GM21717 (cell line): Measurements from ENCODE around the gene PLAAT3.
"Not testable (repeated sequence)": the region's sequence is repeated elsewhere in the genome, so short reads cannot be mapped to it uniquely, and the experiment has no call there.

ENCODE experiments used
- ATAC-seq: cut with Tn5 transposase; IDR thresholded peaks from one replicate; pipeline ENCODE4 v1.9.1; 2021; ENCODE audit warnings: mild to moderate bottlenecking, moderate library complexity; ENCODE audit not compliant: unreplicated experiment

Gene PLAAT3

GRCh38 chr11:63614136-63614671 lies at the start of gene PLAAT3:
Gene PLAAT3 (minus strand): TSS chr11:63614433. CDS start chr11:63614014, 419 bp downstream.
- ATAC-seq, result no peak

DNA sequence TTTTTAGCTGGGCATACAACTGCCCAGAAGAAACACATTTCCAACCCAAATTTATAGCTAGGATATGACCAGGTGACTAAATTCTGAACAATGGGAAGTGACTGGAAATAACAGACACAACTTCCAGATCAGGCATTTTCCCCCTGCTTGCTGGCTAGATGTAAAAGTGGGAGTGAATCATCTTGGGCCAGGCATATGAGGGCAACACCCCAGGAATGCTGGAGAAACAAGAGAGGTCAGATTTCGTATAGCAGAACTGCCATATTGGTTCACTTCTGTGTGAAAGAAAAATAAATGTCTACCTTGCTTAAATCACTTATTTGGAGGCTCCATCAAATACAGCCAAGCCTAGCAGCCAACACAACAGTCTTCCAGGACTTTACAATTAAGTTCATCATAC lies 49.6 kb upstream of the PLAAT3 start:
- ATAC-seq, result no peak

- no peak for ATAC-seq
These were observed 46.7 kb upstream of the PLAAT3 start for GRCh38 chr11:63660972-63661371.

DNA sequence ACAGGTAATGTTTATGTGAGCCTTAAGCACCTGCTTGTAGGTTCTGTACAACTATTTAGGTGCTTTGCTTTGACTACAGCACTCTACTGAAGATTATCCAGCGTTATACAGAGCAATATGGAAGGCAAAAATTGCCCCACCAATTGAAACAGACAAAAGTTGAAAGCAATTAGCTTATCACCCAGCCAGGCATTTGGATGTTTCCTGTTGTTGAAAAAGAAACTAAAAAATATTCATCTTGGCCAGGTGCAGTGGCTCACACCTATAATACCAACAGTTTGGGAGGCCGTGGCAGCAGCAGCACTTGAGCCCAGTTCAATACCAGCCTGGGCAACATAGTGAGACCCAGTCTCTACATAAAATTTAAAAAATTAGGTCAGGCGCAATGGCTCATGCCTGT lies 38.4 kb upstream of the PLAAT3 start:
- no peak for ATAC-seq

DNA sequence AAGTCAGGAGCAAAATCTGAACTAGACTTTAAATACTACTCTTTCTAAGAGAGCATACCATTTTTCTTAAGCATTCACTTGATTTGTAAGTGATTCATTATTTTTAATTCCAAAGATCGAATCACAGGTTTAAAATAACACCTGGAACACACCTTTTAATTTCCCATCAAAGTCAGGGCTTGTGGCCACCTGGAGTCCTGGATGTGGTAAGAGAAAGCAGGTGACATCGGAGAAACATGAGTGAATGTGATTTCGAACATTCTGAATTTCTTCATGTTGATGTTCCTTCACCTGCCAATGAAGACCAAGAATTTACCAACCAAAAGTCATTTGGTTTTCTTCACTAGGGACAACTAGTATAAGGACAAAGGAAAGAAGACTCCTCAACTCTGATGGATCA lies 29.0 kb upstream of the PLAAT3 start:
- ATAC-seq, result no peak

DNA sequence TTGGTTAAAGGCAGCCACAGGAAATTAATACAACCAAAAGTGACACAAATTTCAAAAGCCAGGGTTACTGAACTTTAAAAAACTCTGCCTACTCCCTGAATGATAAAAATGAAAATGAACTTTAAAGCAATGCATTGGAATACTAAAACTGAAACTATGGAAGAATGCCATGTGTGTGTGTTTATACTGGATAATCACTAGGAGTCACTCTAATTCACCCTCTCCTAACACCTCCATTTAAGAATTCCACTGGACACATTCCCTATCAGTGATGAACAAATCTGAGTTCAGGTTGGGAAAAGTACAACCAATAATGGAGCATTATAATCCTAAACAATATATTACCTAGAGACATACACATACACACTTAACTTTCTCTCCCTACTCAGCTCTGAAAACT lies 27.5 kb upstream of the PLAAT3 start:
- ATAC-seq, result no peak

GRCh38 chr11:63639199-63639832 lies 25.1 kb upstream of the PLAAT3 start:
- ATAC-seq, result no peak

DNA sequence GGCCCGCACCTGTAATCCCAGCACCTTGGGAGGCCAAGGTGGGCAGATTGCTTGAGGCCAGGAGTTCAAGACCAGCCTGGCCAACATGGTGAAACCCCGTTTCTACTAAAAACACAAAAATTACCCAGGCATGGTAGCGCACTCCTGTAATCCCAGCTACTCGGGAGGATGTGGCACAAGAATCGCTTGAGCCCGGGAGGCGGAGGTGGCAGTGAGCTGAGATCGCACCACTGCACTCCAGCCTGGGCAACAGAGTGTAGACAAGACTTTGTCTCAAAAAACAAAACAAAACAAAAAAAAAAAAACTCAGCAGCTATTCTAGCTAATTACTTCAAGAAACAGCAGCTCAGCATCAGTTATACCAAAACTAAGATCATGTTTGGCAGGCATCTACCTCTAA lies 24.2 kb upstream of the PLAAT3 start:
- not testable (repeated sequence) for ATAC-seq

DNA sequence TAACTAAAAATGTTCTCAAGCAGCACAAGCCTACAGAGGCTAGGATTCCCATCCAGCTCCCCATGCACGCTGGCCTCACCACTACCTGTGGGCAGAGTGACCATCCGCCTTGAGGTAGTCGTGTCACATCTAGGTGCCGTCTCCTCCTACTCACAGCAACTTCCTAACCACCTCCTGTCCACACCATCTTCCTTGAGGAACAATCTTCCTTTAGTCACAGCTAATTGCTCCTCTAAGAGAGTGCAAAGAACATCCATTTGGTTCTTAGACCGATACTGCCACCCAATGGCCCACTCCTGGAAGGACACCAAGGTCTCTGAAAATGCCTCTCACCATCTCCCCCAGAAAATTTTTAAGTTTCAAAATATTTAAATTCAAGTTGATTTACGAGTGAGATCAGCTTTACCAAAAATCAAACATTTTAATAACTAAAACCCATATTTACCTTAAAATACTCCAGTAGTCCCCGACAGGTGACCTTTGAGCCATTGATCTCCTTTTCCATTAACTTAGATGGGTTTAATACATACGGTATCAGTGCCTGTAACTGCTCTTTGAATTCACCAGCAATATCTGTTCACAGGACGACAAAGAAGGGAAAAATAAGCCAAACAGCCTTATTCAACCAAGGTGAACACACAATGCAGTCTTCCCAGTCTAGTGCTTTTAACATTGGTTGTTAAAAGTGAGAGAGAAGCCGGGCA lies 21.7 kb upstream of the PLAAT3 start:
- no peak for ATAC-seq

DNA sequence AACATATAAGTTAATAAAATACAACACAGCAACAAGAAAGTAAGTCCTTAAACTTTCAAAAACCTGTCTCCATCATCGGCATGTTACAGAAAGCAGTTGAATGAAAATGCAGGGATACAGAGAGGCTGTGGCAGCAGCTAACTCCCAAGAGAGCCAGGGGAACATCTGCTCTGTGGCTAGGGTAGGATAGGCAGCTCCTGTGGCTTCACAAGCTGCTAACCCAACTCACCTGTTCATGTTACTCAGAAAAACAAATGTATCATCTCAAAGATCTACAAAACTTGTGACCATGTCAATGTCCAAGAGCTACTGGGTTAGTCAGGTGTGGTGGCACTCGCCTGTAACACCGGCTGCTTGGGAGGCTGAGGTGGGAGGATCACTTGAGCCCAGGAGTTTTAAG lies 15.2 kb upstream of the PLAAT3 start:
- no peak for ATAC-seq

- no peak for ATAC-seq
These were observed 9.4 kb upstream of the PLAAT3 start for GRCh38 chr11:63623513-63624140.

DNA sequence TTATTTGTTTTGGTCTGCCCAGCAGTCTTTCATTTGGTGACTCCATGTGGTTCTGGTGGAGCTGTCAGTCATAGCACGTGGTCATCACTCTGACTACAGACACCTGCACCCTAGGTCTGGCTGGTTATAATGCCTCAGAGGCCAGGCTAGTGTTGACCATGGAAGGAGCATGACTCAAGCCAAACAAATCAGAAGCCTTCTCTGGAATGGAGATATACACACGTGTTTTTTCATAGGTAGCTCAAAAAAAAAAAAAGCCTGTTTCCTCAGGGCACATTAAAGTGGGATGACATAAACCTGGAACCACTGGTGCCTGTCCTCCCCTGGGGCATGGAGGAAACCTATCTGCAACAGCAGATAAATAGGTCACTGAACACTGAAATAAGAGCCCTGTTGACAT lies 8.1 kb upstream of the PLAAT3 start:
- no peak for ATAC-seq

DNA sequence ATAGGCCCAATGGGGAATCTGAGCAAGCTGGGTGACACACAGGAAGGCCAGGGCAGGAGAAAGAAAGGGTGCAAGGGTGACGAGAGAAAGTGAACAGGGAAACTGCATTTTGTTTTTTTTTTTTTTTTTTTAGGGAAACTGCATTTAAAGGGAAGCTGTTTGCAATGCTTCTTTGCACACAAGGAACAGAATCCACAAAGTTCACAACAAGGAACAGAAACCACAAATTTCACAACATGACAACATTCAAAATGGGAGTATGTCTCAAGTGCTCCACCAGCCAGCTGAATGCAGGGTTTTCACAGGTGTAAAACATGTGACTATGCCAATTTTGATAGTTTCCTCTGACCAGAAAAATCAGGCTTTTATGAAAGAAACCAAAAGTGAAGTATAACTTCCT lies 6.8 kb upstream of the PLAAT3 start:
- no peak for ATAC-seq

- no peak for ATAC-seq
These were observed 5.7 kb upstream of the PLAAT3 start for GRCh38 chr11:63619967-63620366.

DNA sequence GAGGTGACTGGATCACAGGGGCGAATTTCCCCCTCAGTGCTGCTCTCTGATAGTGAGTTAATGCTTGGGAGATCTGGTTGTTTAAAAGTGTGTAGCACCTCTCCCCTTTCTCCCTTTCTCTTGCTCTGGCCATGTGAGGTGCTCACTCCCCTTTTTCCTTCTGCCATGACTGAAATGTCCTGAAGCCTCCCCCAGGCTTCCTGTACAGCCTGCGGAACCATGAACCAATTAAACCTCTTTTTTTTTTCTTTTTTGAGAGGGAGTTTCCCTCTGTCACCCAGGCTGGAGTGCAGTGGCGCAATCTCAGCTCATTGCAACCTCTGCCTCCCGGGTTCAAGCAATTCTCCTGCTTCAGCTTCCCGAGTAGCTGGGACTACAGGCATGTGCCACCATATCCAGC lies 3.5 kb upstream of the PLAAT3 start:
- ATAC-seq, result not testable (repeated sequence)

GRCh38 chr11:63616953-63617352 lies 2.7 kb upstream of the PLAAT3 start:
- ATAC-seq, result no peak

DNA sequence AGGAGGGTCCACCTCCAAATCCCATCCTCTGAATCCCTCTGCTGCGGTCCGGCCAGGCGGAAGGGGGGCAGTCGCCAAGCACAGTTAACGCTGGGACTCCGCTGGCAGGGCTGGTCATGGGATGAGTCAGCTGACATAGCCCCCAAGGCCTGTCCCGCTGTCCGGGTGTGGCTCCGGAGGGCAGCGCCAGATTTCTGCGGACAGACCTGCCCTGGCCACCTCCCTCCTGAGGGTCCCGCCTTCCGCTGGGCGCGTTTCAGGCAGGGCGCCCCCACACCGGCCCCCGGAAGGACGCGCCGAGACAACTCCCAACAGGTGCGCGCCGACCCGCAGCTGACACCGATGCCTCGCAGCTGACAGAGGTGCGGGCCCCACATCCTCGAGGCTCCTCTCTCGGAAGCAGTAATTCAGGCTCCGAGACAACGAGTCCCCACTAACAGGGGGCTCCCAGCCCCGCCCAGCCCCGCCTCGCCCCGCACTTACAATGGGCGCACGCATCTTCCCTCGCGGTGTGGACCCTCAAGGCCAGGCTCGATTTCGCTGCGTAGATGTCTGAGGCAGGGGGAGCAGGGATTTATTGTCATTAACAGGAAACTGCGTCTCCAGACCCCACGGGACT lies 607 bp downstream of the PLAAT3 start:
- no peak for ATAC-seq

- ATAC-seq, result no peak
These were observed 2.1 kb downstream of the PLAAT3 start for GRCh38 chr11:63612181-63612580.

- no peak for ATAC-seq
These were observed 2.9 kb downstream of the PLAAT3 start for GRCh38 chr11:63611395-63611747.

DNA sequence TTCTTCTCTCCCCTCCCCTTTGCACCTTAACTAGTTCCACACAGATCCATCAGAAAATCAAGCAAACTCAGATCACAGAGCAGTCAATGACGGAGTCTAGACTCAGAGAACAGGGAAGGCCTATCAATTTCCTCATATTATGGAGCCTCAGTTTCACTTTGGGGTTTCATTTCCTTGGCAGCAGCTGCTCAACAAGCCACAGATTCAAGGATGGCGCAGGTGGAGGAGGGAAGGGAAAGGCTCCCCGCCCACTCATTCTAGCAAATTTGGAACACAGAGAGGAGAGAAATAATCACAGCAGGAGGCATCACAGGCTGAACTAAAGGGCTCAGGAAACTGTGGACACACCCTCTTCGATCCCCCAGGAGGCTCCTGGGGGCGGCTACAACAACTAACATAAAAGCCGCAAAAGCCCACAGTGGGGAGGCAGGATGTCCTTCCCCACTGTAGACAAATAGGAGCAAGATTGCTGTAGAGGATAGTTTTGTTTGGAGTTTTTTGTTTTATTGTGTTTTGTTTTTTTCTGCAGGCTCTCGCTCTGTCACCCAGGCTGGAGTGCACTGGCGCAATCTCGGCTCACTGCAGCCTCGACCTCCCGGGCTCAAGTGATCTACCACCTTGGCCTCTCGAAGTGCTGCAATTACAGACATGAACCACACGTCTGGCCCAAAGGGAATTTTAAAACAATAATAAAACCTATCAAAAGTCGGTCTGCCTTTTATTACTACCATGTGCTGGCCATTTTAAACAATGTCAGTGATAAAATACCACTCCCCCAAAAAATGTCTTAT lies 3.4 kb downstream of the PLAAT3 start:
- no peak for ATAC-seq
